Mesothelial cell of epicardium (in vitro differentiated cells): ENCODE data around the gene NUTM2A. TPM values are rescaled to one million over a fixed set of nuclear protein-coding genes. Genes with fewer than 3 reads are reported as not detected.
"Not testable (repeated sequence)": the region's sequence is repeated elsewhere in the genome, so short reads cannot be mapped to it uniquely, and the experiment has no call there.

Experiments
- DNase-seq, 2 experiments: peaks; one replicate each; pipeline ENCODE4 v3.0.0; 2021; ENCODE audit warnings: low spot score in 2 of 2; ENCODE audit not compliant: unreplicated experiment in 2 of 2
- H3K27ac Mint-ChIP-seq: 2 replicates; pipeline ENCODE4 v1.8.0; 2021; ENCODE audit warnings: mixed read lengths
- H3K27me3 Mint-ChIP-seq: 2 replicates; pipeline ENCODE4 v1.8.0; 2021; ENCODE audit warnings: low read depth, mixed read lengths
- H3K36me3 Mint-ChIP-seq: 2 replicates; pipeline ENCODE4 v1.8.0; 2021; ENCODE audit warnings: mixed read lengths
- H3K4me1 Mint-ChIP-seq: 2 replicates; pipeline ENCODE4 v1.8.0; 2021; ENCODE audit warnings: mixed read lengths
- H3K4me3 Mint-ChIP-seq: 2 replicates; pipeline ENCODE4 v1.8.0; 2021; ENCODE audit warnings: mild to moderate bottlenecking, moderate library complexity, mixed read lengths
- H3K9me3 Mint-ChIP-seq: 2 replicates; pipeline ENCODE4 v1.8.0; 2021; ENCODE audit warnings: mixed read lengths
- total RNA-seq: library from RNA; stranded (reverse); gene quantifications from 3 replicates; pipeline ENCODE4 v1.2.1, GENCODE V29; 2021

The NUTM2A gene, protein sequence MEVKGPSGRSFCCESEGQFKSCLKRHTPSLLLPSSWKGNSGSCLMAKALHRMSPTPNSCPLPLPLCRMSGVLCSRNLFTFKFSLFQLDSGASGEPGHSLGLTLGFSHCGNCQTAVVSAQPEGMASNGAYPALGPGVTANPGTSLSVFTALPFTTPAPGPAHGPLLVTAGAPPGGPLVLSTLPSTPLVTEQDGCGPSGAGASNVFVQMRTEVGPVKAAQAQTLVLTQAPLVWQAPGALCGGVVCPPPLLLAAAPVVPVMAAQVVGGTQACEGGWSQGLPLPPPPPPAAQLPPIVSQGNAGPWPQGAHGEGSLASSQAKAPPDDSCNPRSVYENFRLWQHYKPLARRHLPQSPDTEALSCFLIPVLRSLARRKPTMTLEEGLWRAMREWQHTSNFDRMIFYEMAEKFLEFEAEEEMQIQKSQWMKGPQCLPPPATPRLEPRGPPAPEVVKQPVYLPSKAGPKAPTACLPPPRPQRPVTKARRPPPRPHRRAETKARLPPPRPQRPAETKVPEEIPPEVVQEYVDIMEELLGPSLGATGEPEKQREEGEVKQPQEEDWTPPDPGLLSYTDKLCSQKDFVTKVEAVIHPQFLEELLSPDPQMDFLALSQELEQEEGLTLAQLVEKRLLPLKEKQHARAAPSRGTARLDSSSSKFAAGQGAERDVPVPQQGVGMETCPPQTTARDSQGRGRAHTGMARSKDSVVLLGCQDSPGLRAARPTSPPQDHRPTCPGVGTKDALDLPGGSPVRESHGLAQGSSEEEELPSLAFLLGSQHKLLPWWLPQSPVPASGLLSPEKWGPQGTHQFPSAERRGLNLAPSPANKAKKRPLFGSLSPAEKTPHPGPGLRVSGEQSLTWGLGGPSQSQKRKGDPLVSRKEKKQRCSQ
- 3.1 to 3.4 TPM (median 3.2 TPM) in 3 replicates for total RNA-seq

GRCh38 chr10:87225148-87225547 is at the start of gene NUTM2A:
TSS of gene NUTM2A (plus strand) at chr10:87225448. CDS start at chr10:87225831, 383 bp downstream.
- not testable (repeated sequence) for DNase-seq, H3K4me3 Mint-ChIP-seq, H3K4me1 Mint-ChIP-seq, H3K27ac Mint-ChIP-seq, H3K36me3 Mint-ChIP-seq, H3K9me3 Mint-ChIP-seq, H3K27me3 Mint-ChIP-seq

- H3K36me3 Mint-ChIP-seq, H3K27ac Mint-ChIP-seq, DNase-seq, H3K9me3 Mint-ChIP-seq, H3K4me3 Mint-ChIP-seq, H3K4me1 Mint-ChIP-seq, H3K27me3 Mint-ChIP-seq: not testable (repeated sequence)
These were observed 47.7 kb upstream of the NUTM2A start for GRCh38 chr10:87177587-87177986.

DNA sequence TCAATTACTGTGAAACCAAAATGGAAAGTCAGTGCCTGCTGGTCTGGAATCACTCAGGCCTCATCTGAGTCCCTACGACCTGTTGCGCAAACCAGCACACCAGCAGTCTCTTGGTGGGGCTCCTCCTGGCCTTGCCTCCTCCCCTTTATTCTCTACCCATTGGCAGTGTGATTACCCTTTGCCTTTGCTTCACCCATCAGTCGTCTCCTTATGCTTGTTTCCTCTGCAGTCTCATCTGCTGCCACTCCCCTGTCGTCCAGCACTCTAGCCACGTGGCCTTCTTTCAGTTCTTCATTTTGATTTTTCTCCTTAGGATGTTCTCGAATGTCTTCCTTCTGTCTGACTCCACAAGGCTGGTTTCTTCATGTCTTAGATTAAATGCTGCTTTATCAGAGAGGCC is 40.8 kb upstream of the NUTM2A start:
- not testable (repeated sequence) for H3K27ac Mint-ChIP-seq, DNase-seq, H3K4me3 Mint-ChIP-seq, H3K27me3 Mint-ChIP-seq, H3K4me1 Mint-ChIP-seq
- Mint-ChIP-seq H3K9me3 (peaks cover 18% of the 10 kb centered on the region), H3K36me3 (peaks cover 39% of the 10 kb centered on the region)

DNA sequence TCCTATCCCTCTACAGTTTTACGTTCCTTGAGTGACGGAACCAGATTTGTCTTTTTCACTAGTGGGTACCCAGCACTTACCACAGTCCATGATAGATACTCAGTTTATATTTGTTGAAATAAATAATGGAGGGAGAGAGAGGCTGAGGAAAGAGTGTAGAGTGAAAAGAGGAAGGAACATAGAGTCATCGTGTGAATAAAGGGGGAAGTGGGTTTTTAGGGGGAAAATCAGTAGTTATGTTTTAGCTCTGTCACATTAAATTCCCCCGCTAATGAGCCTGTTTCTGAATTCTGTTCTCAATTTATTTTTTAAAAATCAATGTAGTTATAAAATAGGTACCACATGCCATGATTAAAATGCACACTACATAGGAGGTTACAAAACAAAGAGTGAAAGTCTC is 39.2 kb upstream of the NUTM2A start:
- H3K4me1 Mint-ChIP-seq, H3K27ac Mint-ChIP-seq: not testable (repeated sequence)

DNA sequence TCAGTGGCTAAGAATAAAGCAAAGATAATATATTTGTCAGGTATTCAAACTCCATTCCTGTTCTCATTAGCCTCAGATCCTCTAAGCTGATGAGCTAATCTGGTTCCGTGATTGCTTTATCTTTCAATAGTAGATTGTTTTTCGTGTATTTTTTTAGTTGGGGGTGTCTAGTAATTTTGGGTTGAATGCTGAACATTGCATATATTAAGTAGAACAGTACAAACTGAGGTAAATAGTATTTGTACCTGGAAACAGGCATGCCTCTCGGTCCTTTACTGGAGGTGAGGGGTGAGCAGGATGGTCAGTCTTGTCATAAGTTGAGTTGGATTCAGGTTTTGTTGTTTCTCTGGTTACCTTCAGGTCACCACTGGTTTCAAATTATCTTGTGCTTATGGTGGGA is 37.7 kb upstream of the NUTM2A start:
- not testable (repeated sequence) for H3K4me3 Mint-ChIP-seq, H3K4me1 Mint-ChIP-seq, H3K27ac Mint-ChIP-seq, DNase-seq, H3K27me3 Mint-ChIP-seq
- peaks cover 18% of the 10 kb centered on the region for H3K9me3 Mint-ChIP-seq
- peaks cover 41% of the 10 kb centered on the region for H3K36me3 Mint-ChIP-seq

More for the DNA sequence above, 39.2 kb upstream of the NUTM2A start:
- not testable (repeated sequence) for DNase-seq, H3K4me3 Mint-ChIP-seq, H3K27me3 Mint-ChIP-seq
- Mint-ChIP-seq H3K36me3 (peaks cover 38% of the 10 kb centered on the region), H3K9me3 (peaks cover 18% of the 10 kb centered on the region)

- not testable (repeated sequence) for H3K27ac Mint-ChIP-seq
These were observed 33.4 kb upstream of the NUTM2A start for GRCh38 chr10:87191841-87192240.

GRCh38 chr10:87200924-87201323 is 24.3 kb upstream of the NUTM2A start:
- H3K27me3 Mint-ChIP-seq, H3K4me3 Mint-ChIP-seq, H3K9me3 Mint-ChIP-seq, DNase-seq, H3K27ac Mint-ChIP-seq, H3K36me3 Mint-ChIP-seq, H3K4me1 Mint-ChIP-seq: not testable (repeated sequence)

More at GRCh38 chr10:87191841-87192240, 33.4 kb upstream of the NUTM2A start:
- peaks cover 21% of the 10 kb centered on the region for H3K36me3 Mint-ChIP-seq
- not testable (repeated sequence) for H3K9me3 Mint-ChIP-seq, DNase-seq, H3K4me1 Mint-ChIP-seq, H3K27me3 Mint-ChIP-seq, H3K4me3 Mint-ChIP-seq

GRCh38 chr10:87204801-87205200 is 20.4 kb upstream of the NUTM2A start:
- DNase-seq, result not testable (repeated sequence)

GRCh38 chr10:87206922-87207321 is 18.3 kb upstream of the NUTM2A start:
- not testable (repeated sequence) for H3K27me3 Mint-ChIP-seq, DNase-seq, H3K36me3 Mint-ChIP-seq, H3K4me1 Mint-ChIP-seq, H3K9me3 Mint-ChIP-seq, H3K4me3 Mint-ChIP-seq, H3K27ac Mint-ChIP-seq

More at GRCh38 chr10:87204801-87205200, 20.4 kb upstream of the NUTM2A start:
- not testable (repeated sequence) for H3K4me3 Mint-ChIP-seq, H3K27ac Mint-ChIP-seq, H3K27me3 Mint-ChIP-seq, H3K36me3 Mint-ChIP-seq, H3K9me3 Mint-ChIP-seq, H3K4me1 Mint-ChIP-seq

DNA sequence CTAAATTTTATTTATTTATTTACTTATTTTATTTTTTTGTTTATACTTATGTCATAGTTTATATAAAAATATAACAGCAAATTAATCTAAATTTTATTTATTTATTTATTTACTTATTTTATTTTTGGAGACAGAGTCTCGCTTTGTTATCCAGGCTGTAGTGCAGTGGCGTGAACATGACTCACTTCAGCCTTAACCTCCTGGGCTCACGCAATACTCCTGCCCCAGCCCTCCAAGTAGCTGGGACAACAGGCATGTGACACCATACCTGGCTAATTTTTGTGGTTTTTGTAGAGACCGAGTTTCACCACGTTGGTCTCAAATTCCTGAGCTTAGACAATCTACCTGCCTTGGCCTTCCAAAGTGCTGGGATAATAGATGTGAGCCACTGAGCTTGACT is 14.9 kb upstream of the NUTM2A start:
- not testable (repeated sequence) for H3K27me3 Mint-ChIP-seq, DNase-seq, H3K4me1 Mint-ChIP-seq, H3K4me3 Mint-ChIP-seq, H3K9me3 Mint-ChIP-seq, H3K27ac Mint-ChIP-seq
- H3K36me3 Mint-ChIP-seq, result peaks cover 13% of the 10 kb centered on the region

- not testable (repeated sequence) for DNase-seq, H3K4me1 Mint-ChIP-seq, H3K9me3 Mint-ChIP-seq, H3K27ac Mint-ChIP-seq, H3K27me3 Mint-ChIP-seq, H3K4me3 Mint-ChIP-seq
- H3K36me3 Mint-ChIP-seq, result peaks cover 14% of the 10 kb centered on the region
These were observed 13.4 kb upstream of the NUTM2A start for GRCh38 chr10:87211848-87212247.

- peaks cover 12% of the 10 kb centered on the region for H3K36me3 Mint-ChIP-seq
- H3K9me3 Mint-ChIP-seq, H3K27ac Mint-ChIP-seq, H3K4me3 Mint-ChIP-seq, H3K4me1 Mint-ChIP-seq, DNase-seq, H3K27me3 Mint-ChIP-seq: not testable (repeated sequence)
These were observed 12.0 kb upstream of the NUTM2A start for GRCh38 chr10:87213150-87213765.

GRCh38 chr10:87213806-87214205 is 11.4 kb upstream of the NUTM2A start:
- H3K27ac Mint-ChIP-seq, H3K27me3 Mint-ChIP-seq, DNase-seq, H3K9me3 Mint-ChIP-seq, H3K4me3 Mint-ChIP-seq, H3K4me1 Mint-ChIP-seq: not testable (repeated sequence)
- peaks cover 10% of the 10 kb centered on the region for H3K36me3 Mint-ChIP-seq
